ENCODE measurements around the gene ABCA4. TPM values are rescaled to one million over a fixed set of nuclear protein-coding genes. Genes with fewer than 3 reads are reported as not detected.

ABCA4 gene
- total RNA-seq, 1 experiment from 2014 or later: 0.22 TPM

DNA sequence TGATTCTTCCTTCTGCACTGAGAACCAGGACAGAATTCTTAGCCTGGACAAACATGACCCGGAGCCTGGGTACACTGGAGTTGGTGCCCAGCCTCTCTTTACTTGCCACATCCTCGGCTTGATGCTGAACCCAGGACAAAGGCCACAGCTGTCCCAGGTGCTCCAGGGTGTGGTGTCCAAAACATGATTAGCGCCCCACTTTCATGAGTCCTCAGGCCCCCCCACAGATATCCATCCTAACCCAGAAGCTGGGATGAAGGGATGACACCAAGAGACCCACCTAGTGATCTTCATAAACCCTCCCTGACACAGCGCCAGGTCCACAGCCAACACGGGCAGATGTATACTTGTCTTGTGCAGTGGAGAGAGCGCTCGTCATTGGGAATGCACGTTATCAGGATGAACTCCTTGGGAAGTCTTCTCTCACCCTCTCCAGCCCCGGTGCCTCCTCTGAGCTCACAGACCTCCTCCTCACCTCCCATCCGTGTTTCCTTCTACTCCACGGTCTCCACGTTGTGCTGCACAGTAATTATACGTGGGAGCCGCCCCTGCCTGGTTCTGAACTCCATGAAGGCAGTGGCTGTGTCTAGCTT, 3.6 kb downstream of the ABCA4 start:
- ATAC-seq: no peak
- H3K9ac ChIP-seq (ENCODE audit: low read length): no peak overlapping the region
- no peak for DNase-seq (ENCODE audit: low read depth, low spot score)
- H3K9me3 ChIP-seq (ENCODE audit: control insufficient read depth in 1 of 2, insufficient read depth in 1 of 2, low read depth in 1 of 2, low read length in 2 of 2): no peaks in the 10 kb centered on the region
- H3K4me1 ChIP-seq (ENCODE audit: control insufficient read depth in 1 of 2, insufficient read depth in 2 of 2, low read length in 2 of 2): no peaks in the 10 kb centered on the region; a peak in 1 of 4 replicates
- H3K79me2 ChIP-seq (ENCODE audit: insufficient read depth, low read length): no peaks in the 10 kb centered on the region
- no peak overlapping the region for H3K4me2 ChIP-seq (ENCODE audit: low read length)
- no peak overlapping the region for H2AFZ ChIP-seq (ENCODE audit: low read depth, low read length, poor library complexity, severe bottlenecking)
- BruUV-seq (replicated peaks): no TSS peak
- no peak overlapping the region for H3K4me3 ChIP-seq (replicated peaks in 1 of 2; ENCODE audit: low read depth in 1 of 2, low read length in 2 of 2)
- no peaks in the 10 kb centered on the region for H3K27me3 ChIP-seq (ENCODE audit: insufficient read depth, low read length)
- ChIA-PET POLR2A (no interaction called here), CTCF (no interaction called here), RAD21 (ENCODE audit: low non-redundant PET in 1 of 2, low total read pairs in 2 of 2, uncharacterized antibody in 2 of 2, unreplicated experiment in 2 of 2) (no interaction called here)
- H3K36me3 ChIP-seq (ENCODE audit: control insufficient read depth in 1 of 2, insufficient read depth in 2 of 2, low read length in 2 of 2): no peaks in the 10 kb centered on the region
- H4K20me1 ChIP-seq (ENCODE audit: insufficient read depth): no peaks in the 10 kb centered on the region
- no peak for TF ChIP-seq RAD21 (IDR thresholded peaks at IDR 0.05; ENCODE audit: low read depth)
- TF ChIP-seq SRF (IDR thresholded peaks at IDR 0.05; ENCODE audit: low read depth): no peak
- TF ChIP-seq EGR1 (IDR thresholded peaks at IDR 0.05; ENCODE audit: low read depth): no peak
- no peak for TF ChIP-seq ELF1 (IDR thresholded peaks at IDR 0.05; ENCODE audit: borderline replicate concordance, low read depth)
- no peak for TF ChIP-seq EZH2phosphoT487 (IDR thresholded peaks at IDR 0.05; ENCODE audit: borderline replicate concordance)
- TF ChIP-seq YY1 (IDR thresholded peaks at IDR 0.05; ENCODE audit: extremely low read depth, insufficient replicate concordance, low read depth, low read length): no peak
- no peaks in the 10 kb centered on the region for H3K9me2 ChIP-seq (ENCODE audit: insufficient read depth)
- no peak overlapping the region for H3K27ac ChIP-seq (ENCODE audit: low read depth, low read length)
- intact Hi-C loops (cut with micrococcal nuclease): no loop called here

DNA sequence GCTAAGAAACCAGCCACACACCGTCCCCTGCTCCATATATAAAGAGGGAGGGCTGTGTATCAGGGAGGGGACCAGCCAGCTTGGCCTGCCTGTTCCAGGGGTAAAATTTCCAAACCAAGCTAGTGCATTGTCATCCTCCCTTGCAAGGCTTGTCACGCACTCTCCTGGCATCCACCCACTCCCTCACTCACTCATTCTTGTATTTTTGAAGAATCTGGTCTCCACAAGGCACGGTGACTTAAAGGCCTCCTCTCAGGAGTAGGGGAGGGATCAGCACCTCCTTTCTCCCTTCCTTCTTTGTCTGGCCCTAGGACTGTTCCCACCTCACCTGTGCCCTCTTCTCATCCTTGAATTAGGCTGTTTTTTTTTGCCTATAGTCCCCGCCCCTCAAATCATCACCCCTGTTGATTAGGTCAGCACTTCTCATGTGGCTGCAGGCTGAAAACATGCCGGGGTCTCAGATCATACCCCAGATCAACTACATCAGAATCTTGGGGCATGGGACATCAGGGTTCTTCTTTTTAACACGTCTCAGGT, 5.0 kb downstream of the ABCA4 start:
- ChIA-PET CTCF (no interaction called here), RAD21 (ENCODE audit: low non-redundant PET in 1 of 2, low total read pairs in 2 of 2, uncharacterized antibody in 2 of 2, unreplicated experiment in 2 of 2) (no interaction called here), POLR2A (no interaction called here)
- H3K4me3 ChIP-seq (replicated peaks in 1 of 2; ENCODE audit: low read depth in 1 of 2, low read length in 2 of 2): no peak overlapping the region
- H3K4me2 ChIP-seq (ENCODE audit: low read length): no peak overlapping the region
- H3K9me2 ChIP-seq (ENCODE audit: insufficient read depth): no peaks in the 10 kb centered on the region
- H3K36me3 ChIP-seq (ENCODE audit: control insufficient read depth in 1 of 2, insufficient read depth in 2 of 2, low read length in 2 of 2): no peaks in the 10 kb centered on the region
- ATAC-seq (no peak), DNase-seq (ENCODE audit: low read depth, low spot score) (no peak)
- H3K9me3 ChIP-seq (ENCODE audit: control insufficient read depth in 1 of 2, insufficient read depth in 1 of 2, low read depth in 1 of 2, low read length in 2 of 2): no peaks in the 10 kb centered on the region
- no peaks in the 10 kb centered on the region for H3K27me3 ChIP-seq (ENCODE audit: insufficient read depth, low read length)
- no peak overlapping the region for H3K9ac ChIP-seq (ENCODE audit: low read length)
- no peaks in the 10 kb centered on the region for H3K79me2 ChIP-seq (ENCODE audit: insufficient read depth, low read length)
- TF ChIP-seq YY1 (IDR thresholded peaks at IDR 0.05; ENCODE audit: extremely low read depth, insufficient replicate concordance, low read depth, low read length): no peak
- no peak for TF ChIP-seq ZFX (IDR thresholded peaks at IDR 0.05)
- no peak for TF ChIP-seq SP1 (IDR thresholded peaks at IDR 0.05; ENCODE audit: low read depth)
- no peak for TF ChIP-seq SRF (IDR thresholded peaks at IDR 0.05; ENCODE audit: low read depth)
- TF ChIP-seq, protein P1, sequence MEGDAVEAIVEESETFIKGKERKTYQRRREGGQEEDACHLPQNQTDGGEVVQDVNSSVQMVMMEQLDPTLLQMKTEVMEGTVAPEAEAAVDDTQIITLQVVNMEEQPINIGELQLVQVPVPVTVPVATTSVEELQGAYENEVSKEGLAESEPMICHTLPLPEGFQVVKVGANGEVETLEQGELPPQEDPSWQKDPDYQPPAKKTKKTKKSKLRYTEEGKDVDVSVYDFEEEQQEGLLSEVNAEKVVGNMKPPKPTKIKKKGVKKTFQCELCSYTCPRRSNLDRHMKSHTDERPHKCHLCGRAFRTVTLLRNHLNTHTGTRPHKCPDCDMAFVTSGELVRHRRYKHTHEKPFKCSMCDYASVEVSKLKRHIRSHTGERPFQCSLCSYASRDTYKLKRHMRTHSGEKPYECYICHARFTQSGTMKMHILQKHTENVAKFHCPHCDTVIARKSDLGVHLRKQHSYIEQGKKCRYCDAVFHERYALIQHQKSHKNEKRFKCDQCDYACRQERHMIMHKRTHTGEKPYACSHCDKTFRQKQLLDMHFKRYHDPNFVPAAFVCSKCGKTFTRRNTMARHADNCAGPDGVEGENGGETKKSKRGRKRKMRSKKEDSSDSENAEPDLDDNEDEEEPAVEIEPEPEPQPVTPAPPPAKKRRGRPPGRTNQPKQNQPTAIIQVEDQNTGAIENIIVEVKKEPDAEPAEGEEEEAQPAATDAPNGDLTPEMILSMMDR (IDR thresholded peaks at IDR 0.05 in 2 of 3, conservative IDR thresholded peaks at IDR 0.05 in 1 of 3; ENCODE audit: borderline replicate concordance in 1 of 3, insufficient read depth in 1 of 3, low read depth in 2 of 3, low read length in 2 of 3): no peak
- no peak for TF ChIP-seq CEBPB (IDR thresholded peaks at IDR 0.05; ENCODE audit: low read depth)
- no peak for TF ChIP-seq JUND (IDR thresholded peaks at IDR 0.05)
- no peak for TF ChIP-seq ELF1 (IDR thresholded peaks at IDR 0.05; ENCODE audit: borderline replicate concordance, low read depth)
- TF ChIP-seq, protein P2, sequence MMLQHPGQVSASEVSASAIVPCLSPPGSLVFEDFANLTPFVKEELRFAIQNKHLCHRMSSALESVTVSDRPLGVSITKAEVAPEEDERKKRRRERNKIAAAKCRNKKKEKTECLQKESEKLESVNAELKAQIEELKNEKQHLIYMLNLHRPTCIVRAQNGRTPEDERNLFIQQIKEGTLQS (IDR thresholded peaks at IDR 0.05): no peak
- H3K4me1 ChIP-seq (ENCODE audit: control insufficient read depth in 1 of 2, insufficient read depth in 2 of 2, low read length in 2 of 2): no peaks in the 10 kb centered on the region
- no peaks in the 10 kb centered on the region for H4K20me1 ChIP-seq (ENCODE audit: insufficient read depth)
- intact Hi-C loops (cut with micrococcal nuclease): no loop called here
- no peak overlapping the region for H2AFZ ChIP-seq (ENCODE audit: low read depth, low read length, poor library complexity, severe bottlenecking)
- no peak overlapping the region for H3K27ac ChIP-seq (ENCODE audit: low read depth, low read length)
- no TSS peak for BruUV-seq (replicated peaks)
